ENCODE measurements around the gene WIPF3. TPM values are rescaled to one million over a fixed set of nuclear protein-coding genes. Genes with fewer than 3 reads are reported as not detected.

Gene WIPF3
- total RNA-seq, 1 experiment from 2014 or later = 11.6 TPM

- Histone ChIP-seq H3K14ac (ENCODE audit: insufficient read depth, low read length) (no peak overlapping the region), H2BK12ac (ENCODE audit: insufficient read length, low read depth, low read length) (no peak overlapping the region), H3K9me3 (ENCODE audit: control insufficient read depth, low read depth, low read length) (peaks cover under 1% of the 10 kb centered on the region), H4K5ac (ENCODE audit: insufficient read length, low read depth, low read length) (no peak overlapping the region), H3K27me3 (ENCODE audit: insufficient read depth, low read length) (no peaks in the 10 kb centered on the region), H2AK5ac (ENCODE audit: insufficient read length, low read length) (no peak overlapping the region), H3K4me1 (ENCODE audit: insufficient read depth, low read length) (peaks cover 4% of the 10 kb centered on the region; the same call in 1 of the 2 replicates), H2BK15ac (ENCODE audit: low read depth, low read length) (no peak overlapping the region), H2BK120ac (ENCODE audit: low read depth, low read length, poor library complexity, severe bottlenecking) (no peak overlapping the region), H2BK5ac (ENCODE audit: insufficient read length, low read length) (no peak overlapping the region), H3T11ph (ENCODE audit: low read length) (no peak overlapping the region), H3K56ac (ENCODE audit: insufficient read length, low read depth, low read length) (no peak overlapping the region), H3K23me2 (ENCODE audit: insufficient read length, low read depth, low read length, poor library complexity, severe bottlenecking) (no peaks in the 10 kb centered on the region), H2AFZ (ENCODE audit: low read length) (no peak overlapping the region), H3K4me2 (ENCODE audit: insufficient read depth, insufficient read length, low read length) (no peak overlapping the region), H3K23ac (ENCODE audit: insufficient read length, low read depth, low read length) (no peak overlapping the region), H3K9ac (ENCODE audit: extremely low read depth, insufficient read length, low read length) (no peak overlapping the region), H4K20me1 (ENCODE audit: control insufficient read depth, insufficient read depth, insufficient read length) (no peaks in the 10 kb centered on the region), H4K8ac (replicated peaks; ENCODE audit: insufficient read length, low read depth, low read length) (no peak overlapping the region), H3K79me2 (ENCODE audit: insufficient read depth, low read length) (no peaks in the 10 kb centered on the region), H3K4ac (ENCODE audit: low read depth, low read length) (no peak overlapping the region), H4K91ac (ENCODE audit: insufficient read length, low read depth, low read length) (no peak overlapping the region), H2BK20ac (ENCODE audit: low read depth, low read length, poor library complexity, severe bottlenecking) (no peak overlapping the region), H3K27ac (ENCODE audit: insufficient read length, low read depth, low read length) (no peak overlapping the region), H3K18ac (ENCODE audit: insufficient read length, low read depth, low read length) (no peak overlapping the region), H3K79me1 (ENCODE audit: insufficient read depth, low read depth, low read length, poor library complexity, severe bottlenecking) (no peaks in the 10 kb centered on the region)
- Mint-ChIP-seq H3K4me3 (no peak overlapping the region), H3K27ac (no peak overlapping the region), H3K27me3 (ENCODE audit: low read depth) (no peaks in the 10 kb centered on the region; the same call in 1 of the 2 replicates), H3K9me3 (peaks cover 1 to 2% of the 10 kb centered on the region in 2 experiments), H3K36me3 (ENCODE audit: insufficient read depth in 1 of 3, low read depth in 3 of 3) (peaks cover under 1 to 5% (median 2%) of the 10 kb centered on the region in 3 experiments; a peak in 5 of 7 replicates), H3K4me1 (peaks cover 14 to 20% of the 10 kb centered on the region in 2 experiments)
- no peak for TF ChIP-seq CTCF (conservative IDR thresholded peaks at IDR 0.05)
- DNase-seq = no peak
- WGBS (ENCODE audit: extremely low coverage, insufficient read length, low lambda C conversion rate) = no CpG with 5 or more reads among the region's 2 CpGs
These were observed 20.2 kb downstream of the WIPF3 start for GRCh38 chr7:29826530-29826822.

Data from H9 (cell line).